ENCODE data around the gene TTC9B.
"Not testable (repeated sequence)": the region's sequence is repeated elsewhere in the genome, so short reads cannot be mapped to it uniquely, and the experiment has no call there.

The TTC9B gene

GRCh38 chr19:40214936-40215335 lies 3.2 kb downstream of the TTC9B start:
- DNase-seq (ENCODE audit: low read depth) = no peak

- DNase-seq (ENCODE audit: low read depth) = no peak
These were observed 4.2 kb downstream of the TTC9B start for GRCh38 chr19:40213882-40214570.

GRCh38 chr19:40213251-40213829 lies 4.8 kb downstream of the TTC9B start:
- DNase-seq (ENCODE audit: low read depth) = no peak

DNA sequence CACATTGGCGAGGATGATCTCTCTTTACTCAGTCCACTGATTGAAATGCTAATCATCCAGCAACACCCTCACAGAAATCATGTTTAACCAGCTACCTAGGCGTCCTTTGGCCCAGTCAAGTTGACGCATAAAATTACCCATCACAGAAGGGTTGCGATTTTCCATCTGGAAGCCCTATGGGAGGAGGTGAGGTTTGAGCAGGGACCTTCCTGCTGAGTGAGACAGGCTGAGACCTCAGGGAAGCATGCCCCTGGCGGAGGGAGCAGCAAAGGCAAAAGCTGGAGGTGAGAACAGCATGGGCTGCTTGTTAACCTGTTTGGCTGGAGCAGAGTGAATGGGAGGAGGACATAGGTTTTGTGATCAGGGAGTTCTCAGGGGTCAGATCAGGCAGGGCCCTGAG lies 7.3 kb downstream of the TTC9B start:
- no peak for DNase-seq (ENCODE audit: low read depth)

DNA sequence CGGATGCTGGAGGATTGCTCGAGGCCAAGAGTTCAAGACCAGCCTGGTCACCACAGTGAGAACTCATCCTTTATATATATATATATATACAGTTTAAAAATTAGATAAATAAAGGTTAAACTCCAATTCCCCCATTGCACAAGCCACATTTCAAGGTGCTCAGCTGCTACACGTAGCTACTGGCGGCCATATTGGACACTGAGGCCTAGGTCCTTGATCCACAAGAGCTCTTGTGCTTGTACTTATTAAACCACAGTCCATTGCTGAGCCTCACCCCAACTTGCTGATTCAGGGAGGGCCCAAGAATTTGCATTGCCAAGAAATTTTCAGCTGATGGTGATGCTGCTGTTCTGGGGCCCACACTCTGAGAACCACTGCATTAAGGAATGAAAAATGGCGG lies 9.6 kb downstream of the TTC9B start:
- DNase-seq (ENCODE audit: low read depth) = no peak

DNA sequence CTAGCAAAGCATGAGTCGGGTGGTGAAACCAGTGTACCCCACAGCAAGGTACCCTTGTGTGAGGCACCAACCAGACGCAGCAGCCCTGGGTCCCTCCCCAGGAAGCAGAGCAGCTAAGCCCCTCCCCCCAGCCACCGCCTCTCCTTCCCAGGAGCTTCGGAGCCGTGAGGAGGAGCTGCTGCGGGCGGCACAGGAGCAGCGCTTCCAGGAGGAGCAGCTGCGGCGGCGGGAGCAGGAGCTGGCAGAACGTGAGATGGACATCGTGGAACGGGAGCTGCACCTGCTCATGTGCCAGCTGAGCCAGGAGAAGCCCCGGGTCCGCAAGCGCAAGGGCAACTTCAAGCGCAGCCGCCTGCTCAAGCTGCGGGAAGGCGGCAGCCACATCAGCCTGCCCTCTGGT lies 12.4 kb downstream of the TTC9B start:
- no peak for DNase-seq (ENCODE audit: low read depth)

DNA sequence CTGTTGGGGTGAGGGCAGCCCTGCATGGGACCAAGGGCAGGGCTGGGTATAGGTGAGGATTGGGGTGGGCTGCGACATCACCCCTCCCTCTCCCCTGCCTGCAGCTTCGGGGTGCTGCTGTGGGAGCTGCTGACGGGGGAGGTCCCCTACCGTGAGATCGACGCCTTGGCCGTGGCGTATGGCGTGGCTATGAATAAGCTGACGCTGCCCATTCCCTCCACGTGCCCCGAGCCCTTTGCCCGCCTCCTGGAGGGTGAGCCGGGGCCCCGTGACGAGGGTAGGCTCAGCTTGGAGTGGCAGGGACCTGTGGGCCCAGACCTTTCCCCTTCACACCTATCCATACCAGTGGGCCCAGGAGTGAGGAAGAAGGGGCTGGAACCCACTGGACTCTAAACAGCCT lies 13.8 kb downstream of the TTC9B start:
- no peak for DNase-seq (ENCODE audit: low read depth)

- no peak for DNase-seq (ENCODE audit: low read depth)
These were observed 17.7 kb downstream of the TTC9B start for GRCh38 chr19:40200341-40201099.

DNA sequence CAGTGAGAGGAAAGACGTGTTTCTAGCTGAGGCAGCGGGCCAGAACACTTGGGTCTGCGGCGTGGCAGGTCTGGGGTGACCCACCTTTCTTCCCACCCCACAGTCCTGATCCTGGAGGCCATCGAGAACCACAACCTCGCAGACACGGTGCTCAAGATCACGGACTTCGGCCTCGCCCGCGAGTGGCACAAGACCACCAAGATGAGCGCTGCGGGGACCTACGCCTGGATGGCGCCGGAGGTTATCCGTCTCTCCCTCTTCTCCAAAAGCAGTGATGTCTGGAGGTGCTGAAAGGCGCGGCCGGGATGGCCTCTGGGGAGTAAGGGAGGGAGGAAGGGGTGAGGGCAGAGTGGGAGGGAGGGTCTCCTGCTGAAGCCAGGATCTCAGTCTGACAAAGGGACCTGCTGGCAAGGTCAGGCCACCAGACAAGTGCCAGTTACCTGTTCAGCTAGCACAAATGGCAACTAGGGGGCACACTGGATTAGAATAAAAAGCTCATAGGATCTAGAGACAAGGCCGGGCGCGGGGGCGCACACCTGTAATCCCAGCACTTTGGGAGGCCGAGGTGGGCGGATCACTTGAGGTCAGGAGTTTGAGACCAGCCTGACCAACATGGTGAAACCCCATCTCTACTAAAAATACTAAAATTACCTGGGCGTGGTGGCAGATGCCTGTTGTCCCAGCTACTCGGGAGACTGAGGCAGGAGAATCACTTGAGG lies 19.8 kb downstream of the TTC9B start:
- DNase-seq (ENCODE audit: low read depth) = no peak

DNA sequence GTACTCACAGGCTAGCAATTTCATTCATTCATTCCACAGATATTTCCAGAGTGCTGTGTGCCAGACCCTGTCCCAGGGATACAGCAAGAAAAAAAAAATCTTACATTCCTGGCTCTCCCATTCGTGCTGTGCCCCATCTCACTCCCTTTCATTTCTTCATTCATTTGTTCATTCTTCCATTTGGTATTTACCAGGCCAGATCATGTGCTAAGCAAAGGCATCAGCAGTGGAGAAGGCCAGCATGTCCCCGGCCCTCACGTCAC lies 24.7 kb downstream of the TTC9B start:
- DNase-seq (ENCODE audit: low read depth) = peak; percentile 70

- DNase-seq (ENCODE audit: low read depth) = no peak
These were observed 25.2 kb downstream of the TTC9B start for GRCh38 chr19:40192758-40193586.

- DNase-seq (ENCODE audit: low read depth) = peak; percentile 34
These were observed 26.1 kb downstream of the TTC9B start for GRCh38 chr19:40191836-40192646.

- DNase-seq (ENCODE audit: low read depth) = peak; percentile 79
These were observed 27.0 kb downstream of the TTC9B start, which contains the start of gene MAP3K10 for GRCh38 chr19:40190891-40191835. TSS of gene MAP3K10 (plus strand) at chr19:40191426. CDS start at chr19:40192032, 606 bp downstream.

DNA sequence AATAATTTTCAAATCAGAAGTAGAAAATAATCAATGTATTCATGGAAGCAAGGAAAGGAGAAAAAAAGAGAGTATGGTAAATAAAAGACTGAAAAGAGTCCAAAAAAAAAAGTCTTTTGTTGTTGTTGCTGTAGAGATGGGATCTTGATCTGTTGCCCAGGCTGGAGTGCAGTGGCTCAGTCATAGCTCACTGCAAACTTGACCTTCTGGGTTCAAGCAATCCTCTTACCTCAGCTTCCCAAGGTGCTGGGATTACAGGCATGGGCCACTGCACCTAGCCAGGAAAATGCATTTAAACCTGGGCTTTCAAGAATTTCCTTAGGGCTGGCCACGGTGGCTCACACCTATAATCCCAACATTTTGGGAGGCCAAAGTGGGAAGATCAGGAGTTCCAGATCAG lies 33.9 kb downstream of the TTC9B start:
- DNase-seq (ENCODE audit: low read depth) = no peak

- DNase-seq (ENCODE audit: low read depth) = no peak
These were observed 39.4 kb downstream of the TTC9B start for GRCh38 chr19:40178756-40179155.

DNA sequence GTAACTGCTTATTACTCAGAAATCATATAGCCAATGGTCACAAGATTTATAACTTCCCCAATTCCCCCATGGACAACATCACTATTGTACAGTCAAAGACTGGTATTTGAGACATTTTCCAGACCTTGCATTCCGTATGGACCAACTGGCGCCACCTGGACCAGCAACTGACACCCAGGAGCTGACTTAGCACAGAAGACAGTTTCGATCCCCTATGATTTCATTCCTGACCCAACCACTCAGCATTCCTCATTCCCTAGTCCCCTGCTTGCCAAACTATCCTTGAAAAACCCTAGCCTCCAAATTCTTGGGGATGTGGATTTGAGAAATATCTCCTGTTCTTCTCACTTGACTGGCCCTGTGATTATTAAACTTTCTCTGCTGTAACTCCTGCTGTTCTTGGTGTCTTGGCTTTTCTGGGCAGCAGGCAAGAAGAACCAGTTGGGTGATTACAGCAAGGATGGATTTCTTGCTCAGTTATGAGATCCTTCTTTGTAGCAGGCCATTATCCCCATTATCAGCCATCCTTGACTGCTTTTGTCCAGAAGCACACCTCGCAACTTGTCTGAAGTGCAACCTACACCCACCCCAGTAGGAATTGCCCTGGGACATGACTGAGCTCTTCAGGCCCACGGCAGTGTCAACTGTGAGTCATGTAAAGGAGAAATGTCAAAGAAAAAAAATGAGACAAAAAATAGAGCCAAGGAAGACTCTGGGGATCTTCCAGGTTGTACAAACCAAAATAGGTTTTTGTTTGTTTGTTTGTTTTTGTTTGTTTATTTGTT lies 40.7 kb downstream of the TTC9B start:
- DNase-seq (ENCODE audit: low read depth) = no peak

- DNase-seq (ENCODE audit: low read depth) = no peak
These were observed 42.4 kb downstream of the TTC9B start for GRCh38 chr19:40175820-40176219.

- no peak for DNase-seq (ENCODE audit: low read depth)
These were observed 44.1 kb downstream of the TTC9B start for GRCh38 chr19:40174092-40174491.

DNA sequence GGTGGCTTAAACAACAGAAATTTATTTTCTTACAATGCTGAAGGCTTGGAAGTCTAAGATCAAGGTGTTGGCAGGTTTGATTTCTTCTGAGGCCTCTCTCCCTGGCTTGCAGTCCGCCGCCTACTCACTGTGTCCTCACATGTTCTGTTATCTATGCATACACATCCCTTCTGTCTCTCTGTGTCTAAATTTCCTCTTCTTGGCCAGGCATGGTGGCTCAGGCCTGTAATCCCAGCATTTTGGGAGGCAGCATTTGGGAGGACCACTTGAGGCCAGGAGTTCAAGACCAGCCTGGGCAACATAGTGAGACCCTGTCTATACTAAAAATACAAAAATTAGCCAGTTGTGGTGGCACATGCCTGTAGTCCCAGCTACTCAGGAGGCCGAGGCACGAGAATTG lies 46.9 kb downstream of the TTC9B start:
- not testable (repeated sequence) for DNase-seq (ENCODE audit: low read depth)
